Esophagus squamous epithelium (tissue), 4 donors: ENCODE data around the gene TMEM235.

ENCODE experiments used
- POLR2A ChIP-seq, 4 donors: fragments of 450-650 bp; IDR thresholded peaks; one replicate each; pipeline ENCODE4 v1.6.1; 2017; ENCODE audit warnings: antibody characterized with exemption in 4 of 4, mild to moderate bottlenecking in 4 of 4, moderate library complexity in 3 of 4
- TF ChIP-seq, protein P1 (sequence below), 6 experiments: fragments of 450-650 bp in 4 of 6; fragments of 200-600 bp in 2 of 6; sonication (generic) in 2 of 6; IDR thresholded peaks; one replicate each; pipeline ENCODE4 v1.5.1; 2016 to 2019; ENCODE audit warnings: antibody characterized with exemption in 6 of 6, mild to moderate bottlenecking in 4 of 6, moderate library complexity in 4 of 6

DNA sequence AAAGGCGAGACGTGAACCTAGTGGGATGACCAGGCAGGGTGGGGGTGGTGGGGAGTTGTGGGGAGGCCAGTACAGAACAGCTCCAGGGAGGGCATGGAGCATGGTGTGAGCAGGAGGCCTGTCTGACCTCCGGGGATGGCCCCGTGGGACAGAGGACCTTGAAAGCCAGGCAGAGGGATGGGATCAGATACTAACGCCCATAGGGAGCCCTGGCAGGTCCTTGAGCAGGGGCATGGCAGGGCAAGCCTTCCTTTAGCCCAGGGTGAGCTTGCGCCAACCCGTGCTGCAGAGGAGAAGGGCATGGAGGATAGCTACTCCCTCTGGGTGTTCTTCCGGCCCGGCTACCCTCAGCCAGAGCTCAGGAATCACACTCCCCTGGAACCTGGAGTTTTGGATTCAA, 35.3 kb downstream of the TMEM235 start:
- TF ChIP-seq, protein P1, sequence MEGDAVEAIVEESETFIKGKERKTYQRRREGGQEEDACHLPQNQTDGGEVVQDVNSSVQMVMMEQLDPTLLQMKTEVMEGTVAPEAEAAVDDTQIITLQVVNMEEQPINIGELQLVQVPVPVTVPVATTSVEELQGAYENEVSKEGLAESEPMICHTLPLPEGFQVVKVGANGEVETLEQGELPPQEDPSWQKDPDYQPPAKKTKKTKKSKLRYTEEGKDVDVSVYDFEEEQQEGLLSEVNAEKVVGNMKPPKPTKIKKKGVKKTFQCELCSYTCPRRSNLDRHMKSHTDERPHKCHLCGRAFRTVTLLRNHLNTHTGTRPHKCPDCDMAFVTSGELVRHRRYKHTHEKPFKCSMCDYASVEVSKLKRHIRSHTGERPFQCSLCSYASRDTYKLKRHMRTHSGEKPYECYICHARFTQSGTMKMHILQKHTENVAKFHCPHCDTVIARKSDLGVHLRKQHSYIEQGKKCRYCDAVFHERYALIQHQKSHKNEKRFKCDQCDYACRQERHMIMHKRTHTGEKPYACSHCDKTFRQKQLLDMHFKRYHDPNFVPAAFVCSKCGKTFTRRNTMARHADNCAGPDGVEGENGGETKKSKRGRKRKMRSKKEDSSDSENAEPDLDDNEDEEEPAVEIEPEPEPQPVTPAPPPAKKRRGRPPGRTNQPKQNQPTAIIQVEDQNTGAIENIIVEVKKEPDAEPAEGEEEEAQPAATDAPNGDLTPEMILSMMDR (IDR thresholded peaks at IDR 0.05) = no peak
- TF ChIP-seq POLR2A (IDR thresholded peaks at IDR 0.05) = no peak
